Activated B cell treated with CpG ODN at 0.5 μM for 24 hours (primary cell): Measurements from ENCODE around the gene LTK. TPM values are rescaled to one million over a fixed set of nuclear protein-coding genes. Genes with fewer than 3 reads are reported as not detected.
A peak's percentile ranks its signal among the peaks of the same experiment; 100 is the strongest.

ENCODE experiments used
- ATAC-seq: fragments of 200-7000 bp; cut with Tn5 transposase; one replicate; pipeline ENCODE4 v1.10.0; 2021; ENCODE audit warnings: low read depth, mild to moderate bottlenecking, moderate library complexity
- CTCF ChIA-PET: fragments of 350-600 bp; sonication (Branson Sonifier 250); formaldehyde crosslinking; loops from one replicate; lab custom pipeline; 2021; ENCODE audit warnings: antibody characterized with exemption; lab: Charles Lee
- POLR2A ChIA-PET: fragments of 350-600 bp; sonication (Branson Sonifier 250); formaldehyde crosslinking; loops from one replicate; lab custom pipeline; 2021; ENCODE audit warnings: antibody characterized with exemption; lab: Charles Lee
- DNase-seq: peaks from one replicate; pipeline ENCODE4 v3.0.0; 2022
- H3K27ac Mint-ChIP-seq: one replicate; pipeline ENCODE4 v1.8.0; 2020; ENCODE audit warnings: mixed read lengths
- H3K27me3 Mint-ChIP-seq: one replicate; pipeline ENCODE4 v1.8.0; 2021; ENCODE audit warnings: mixed read lengths
- H3K36me3 Mint-ChIP-seq: one replicate; pipeline ENCODE4 v1.8.0; 2021; ENCODE audit warnings: low read depth, mixed read lengths
- H3K4me1 Mint-ChIP-seq: one replicate; pipeline ENCODE4 v1.8.0; 2021; ENCODE audit warnings: mixed read lengths
- H3K4me3 Mint-ChIP-seq: one replicate; pipeline ENCODE4 v1.8.0; 2020; ENCODE audit warnings: mild to moderate bottlenecking, mixed read lengths
- H3K9me3 Mint-ChIP-seq: one replicate; pipeline ENCODE4 v1.8.0; 2020; ENCODE audit warnings: mixed read lengths
- CTCF ChIP-seq: fragments of 200-600 bp; IDR thresholded peaks from one replicate; pipeline ENCODE4 v1.8.0; 2022; ENCODE audit warnings: antibody characterized with exemption, mild to moderate bottlenecking
- intact Hi-C: fragments of 100-400 bp; cut with micrococcal nuclease; formaldehyde crosslinking; loops from one replicate; pipeline ENCODE4 v1.15.1; 2024
- total RNA-seq: library from RNA; stranded (reverse); gene quantifications from 2 replicates; pipeline ENCODE4 v1.2.3, GENCODE V29; 2022

The LTK gene
- total RNA-seq, 1 donor from 2014 or later = 2.2 TPM

GRCh38 chr15:41503669-41504010 is 10.0 kb downstream of the LTK start:
- H3K27me3 Mint-ChIP-seq = peaks cover 17% of the 10 kb centered on the region
- no peaks in the 10 kb centered on the region for H3K36me3 Mint-ChIP-seq
- H3K9me3 Mint-ChIP-seq = no peaks in the 10 kb centered on the region
- peaks cover 37% of the 10 kb centered on the region for H3K4me1 Mint-ChIP-seq
- no peak for ATAC-seq
- no peak overlapping the region for H3K27ac Mint-ChIP-seq
- DNase-seq = no peak
- intact Hi-C loops = loop anchor here (2.0 kb wide), 1 partner anchor 171 kb away; the partner anchor contains the start of genes NUSAP1 and OIP5
- ChIA-PET CTCF (no interaction called here), POLR2A (no interaction called here)
- no peak for TF ChIP-seq CTCF
- peak overlapping the region; percentile 6 for H3K4me3 Mint-ChIP-seq

GRCh38 chr15:41502795-41503668 is 10.6 kb downstream of the LTK start:
- H3K9me3 Mint-ChIP-seq = no peaks in the 10 kb centered on the region
- intact Hi-C loops = loop anchor here (1.0 to 2.0 kb wide), 3 partner anchors 10 to 170 kb away; partner anchors contain the start of genes ITPKA, LTK, NUSAP1 and OIP5
- ATAC-seq (peak; percentile 2), DNase-seq (no peak)
- peaks cover 38% of the 10 kb centered on the region for H3K4me1 Mint-ChIP-seq
- H3K4me3 Mint-ChIP-seq = peak overlapping the region; percentile 81
- H3K27me3 Mint-ChIP-seq = peaks cover 20% of the 10 kb centered on the region
- ChIA-PET CTCF (no interaction called here), POLR2A (no interaction called here)
- no peak overlapping the region for H3K27ac Mint-ChIP-seq
- no peaks in the 10 kb centered on the region for H3K36me3 Mint-ChIP-seq
- no peak for TF ChIP-seq CTCF

- H3K9me3 Mint-ChIP-seq = no peaks in the 10 kb centered on the region
- intact Hi-C loops = loop anchor here (1.0 to 2.0 kb wide), 3 partner anchors 9 to 169 kb away; partner anchors contain the start of genes ITPKA, LTK, NUSAP1 and OIP5
- ATAC-seq (peak; percentile 40), DNase-seq (peak; percentile 35)
- peak overlapping the region; percentile 81 for H3K4me3 Mint-ChIP-seq
- H3K27ac Mint-ChIP-seq = no peak overlapping the region
- ChIA-PET CTCF (no interaction called here), POLR2A (interaction anchor here (0.7 to 1.4 kb wide), 2 partner anchors 10 to 11 kb away, joined by 3 to 4 read pairs; no protein-coding TSS in a partner anchor)
- peaks cover 22% of the 10 kb centered on the region for H3K27me3 Mint-ChIP-seq
- H3K4me1 Mint-ChIP-seq = peaks cover 38% of the 10 kb centered on the region
- TF ChIP-seq CTCF = no peak
- H3K36me3 Mint-ChIP-seq = no peaks in the 10 kb centered on the region
Measured at GRCh38 chr15:41501931-41502794, 11.5 kb downstream of the LTK start.

- ChIA-PET POLR2A (interaction anchor here (1.2 to 1.4 kb wide), 2 partner anchors 10 to 43 kb away, joined by 4 read pairs; partner anchors contain the start of gene RPAP1), CTCF (no interaction called here)
- H3K9me3 Mint-ChIP-seq = no peaks in the 10 kb centered on the region
- H3K4me1 Mint-ChIP-seq = peaks cover 38% of the 10 kb centered on the region
- H3K27ac Mint-ChIP-seq = no peak overlapping the region
- intact Hi-C loops = no loop called here
- no peak for TF ChIP-seq CTCF
- peak overlapping the region; percentile 81 for H3K4me3 Mint-ChIP-seq
- DNase-seq (peak; percentile 40), ATAC-seq (peak; percentile 61)
- H3K36me3 Mint-ChIP-seq = no peaks in the 10 kb centered on the region
- peaks cover 29% of the 10 kb centered on the region for H3K27me3 Mint-ChIP-seq
Measured at GRCh38 chr15:41501191-41501917, 12.3 kb downstream of the LTK start.
